Endothelial cell of umbilical vein (primary cell): Measurements from ENCODE around the gene TBCE. TPM values are rescaled to one million over a fixed set of nuclear protein-coding genes. Genes with fewer than 3 reads are reported as not detected.

Experiments
- BruUV-seq: library from RNA; stranded (reverse); fragments of 400-500 nt; replicated peaks from 2 replicates; lab custom pipeline; 2021; lab: Mats Ljungman, UMichigan
- CTCF ChIA-PET: fragments of 300-600, 350-600 bp; sonication (Branson Sonifier 250); formaldehyde crosslinking; loops from one replicate; lab custom pipeline; 2021; ENCODE audit warnings: antibody characterized with exemption, inconsistent platforms; lab: Charles Lee
- POLR2A ChIA-PET: fragments of 300-600, 350-600 bp; sonication (Branson Sonifier 250); formaldehyde crosslinking; loops from one replicate; lab custom pipeline; 2021; ENCODE audit warnings: antibody characterized with exemption, inconsistent platforms; lab: Charles Lee
- DNase-seq: peaks from one replicate; pipeline ENCODE4 v3.0.0-alpha.2; 2011; ENCODE audit warnings: low read depth, low spot score
- FAIRE-seq: peaks from 2 replicates; lab custom pipeline; 2011; peaks lifted over from hg19 to GRCh38; lab: Jason Lieb, UNC
- H2AFZ ChIP-seq: 2 replicates; pipeline ENCODE4 v1.6.0; 2012; ENCODE audit warnings: low read depth, low read length, control low read depth, inconsistent platforms
- H3K27ac ChIP-seq: 2 replicates; pipeline ENCODE4 v1.5.1; 2011; ENCODE audit warnings: low read depth, mild to moderate bottlenecking, control low read depth, low read length, moderate library complexity; ENCODE audit not compliant: insufficient read depth
- H3K27me3 ChIP-seq, 2 experiments: 2 replicates each; pipeline versions ENCODE4 v1.6.0 to v1.6.1; 2011; ENCODE audit warnings: low read length in 2 of 2, mixed read lengths in 1 of 2; ENCODE audit not compliant: control insufficient read depth in 2 of 2, insufficient read depth in 2 of 2
- H3K36me3 ChIP-seq, 2 experiments: 2 replicates in 1 of 2; 3 replicates in 1 of 2; pipeline ENCODE4 v1.5.1; 2011; ENCODE audit warnings: low read length in 2 of 2, mild to moderate bottlenecking in 1 of 2, moderate library complexity in 1 of 2; ENCODE audit not compliant: control insufficient read depth in 2 of 2, insufficient read depth in 2 of 2; ENCODE audit errors: extremely low read depth in 1 of 2
- H3K4me1 ChIP-seq: 3 replicates; pipeline ENCODE4 v1.5.1; 2011; ENCODE audit warnings: mild to moderate bottlenecking, low read length; ENCODE audit not compliant: control insufficient read depth, insufficient read depth; ENCODE audit errors: extremely low read depth
- H3K4me2 ChIP-seq: 2 replicates; pipeline ENCODE4 v1.6.1; 2011; ENCODE audit warnings: low read length, control low read depth, mixed read lengths; ENCODE audit not compliant: insufficient read depth
- H3K4me3 ChIP-seq, 3 experiments: fragments of 200-600 bp in 1 of 3; sonication (generic), shearing (Covaris generic) in 1 of 3; replicated peaks in 1 of 3; 2 replicates each; pipeline ENCODE4 v1.5.1; 2011 to 2016; ENCODE audit warnings: control low read depth in 3 of 3, low read length in 3 of 3, mild to moderate bottlenecking in 2 of 3, inconsistent platforms in 1 of 3, low read depth in 1 of 3, moderate library complexity in 1 of 3; ENCODE audit not compliant: insufficient read depth in 1 of 3
- H3K79me2 ChIP-seq: 2 replicates; pipeline ENCODE4 v1.6.0; 2012; ENCODE audit warnings: low read length, inconsistent platforms; ENCODE audit not compliant: control insufficient read depth, insufficient read depth
- H3K9ac ChIP-seq: replicated peaks from 2 replicates; pipeline ENCODE3; 2011; ENCODE audit warnings: low read length, control low read depth; ENCODE audit not compliant: insufficient read depth; ENCODE audit errors: extremely low read depth
- H3K9me1 ChIP-seq: replicated peaks from 3 replicates; pipeline ENCODE4 v1.6.0; 2011; ENCODE audit warnings: mild to moderate bottlenecking, low read length; ENCODE audit not compliant: control insufficient read depth, insufficient read depth; ENCODE audit errors: extremely low read depth
- H3K9me3 ChIP-seq: replicated peaks from 2 replicates; pipeline ENCODE4 v1.5.1; 2012; ENCODE audit warnings: low read length, inconsistent platforms; ENCODE audit not compliant: control insufficient read depth, insufficient read depth
- H4K20me1 ChIP-seq: replicated peaks from 2 replicates; pipeline ENCODE3; 2011; ENCODE audit warnings: mild to moderate bottlenecking, low read length; ENCODE audit not compliant: control insufficient read depth, insufficient read depth; ENCODE audit errors: extremely low read depth
- EZH2 ChIP-seq: IDR thresholded peaks from 2 replicates; pipeline ENCODE4 v1.6.1; 2012; ENCODE audit warnings: borderline replicate concordance, low read depth, mild to moderate bottlenecking, moderate library complexity, low read length, inconsistent platforms; ENCODE audit not compliant: severe bottlenecking
- FOS ChIP-seq: IDR thresholded peaks from 2 replicates; pipeline ENCODE4 v1.6.1; 2011; ENCODE audit warnings: mild to moderate bottlenecking, low read length, moderate library complexity, borderline replicate concordance; ENCODE audit not compliant: insufficient read depth
- GATA2 ChIP-seq: IDR thresholded peaks from 2 replicates; pipeline ENCODE4 v1.7.0; 2011; ENCODE audit warnings: low read depth, mild to moderate bottlenecking, moderate library complexity, mixed read lengths, low read length; ENCODE audit not compliant: insufficient read length, insufficient read depth
- JUN ChIP-seq: IDR thresholded peaks from 2 replicates; pipeline ENCODE4 v1.6.1; 2011; ENCODE audit warnings: borderline replicate concordance, low read depth; ENCODE audit not compliant: insufficient read length, insufficient read depth
- MYC ChIP-seq: IDR thresholded peaks from one replicate; pipeline ENCODE4 v1.6.1; 2011; ENCODE audit warnings: mild to moderate bottlenecking, low read depth, low read length
- POLR2A ChIP-seq: IDR thresholded peaks from 2 replicates; pipeline ENCODE4 v1.6.1; 2012; ENCODE audit warnings: low read depth, mild to moderate bottlenecking, control low read depth, low read length
- POLR2AphosphoS5 ChIP-seq: IDR thresholded peaks from 2 replicates; pipeline ENCODE4 v1.6.1; 2012; ENCODE audit warnings: low read depth, mild to moderate bottlenecking, control low read depth, low read length, moderate library complexity; ENCODE audit not compliant: insufficient read depth
- dilution Hi-C: fragments of 300-500 bp; cut with MboI; formaldehyde crosslinking; loops from one replicate; pipeline ENCODE4 v1.15.0; 2019; ENCODE audit warnings: low sequenced_read_pairs; ENCODE audit not compliant: extremely low pct_ligation_motif_present
- intact Hi-C: fragments of 100-400 bp; cut with micrococcal nuclease; formaldehyde crosslinking; loops from one replicate; pipeline ENCODE4 v1.10.0; 2022
- polyA plus RNA-seq, 4 experiments: library from polyadenylated mRNA; depleted of rRNA in 3 of 4; stranded (reverse) in 3 of 4; unstranded in 1 of 4; fragments of >200 nt; gene quantifications; 2 replicates each; pipeline versions ENCODE4 v1.2.1 to v1.2.3, GENCODE V29; 2011 to 2012; ENCODE audit warnings: missing spikeins in 1 of 4
- total RNA-seq: library from RNA; stranded (reverse); gene quantifications from 2 replicates; pipeline ENCODE4 v1.2.3, GENCODE V29; 2021
- TF ChIP-seq, protein P1 (sequence below): IDR thresholded peaks from 2 replicates; pipeline ENCODE4 v1.6.1; 2011; ENCODE audit not compliant: insufficient read depth, insufficient read length
- TF ChIP-seq, protein P2 (sequence below), 2 donors: IDR thresholded peaks; 1 replicate in 1 of 2; 2 replicates in 1 of 2; pipeline ENCODE4 v1.5.1; 2011; ENCODE audit warnings: low read length in 2 of 2, mild to moderate bottlenecking in 2 of 2, moderate library complexity in 2 of 2, control low read depth in 1 of 2, inconsistent platforms in 1 of 2, low read depth in 1 of 2; ENCODE audit not compliant: insufficient read depth in 1 of 2; ENCODE audit errors: extremely low read depth in 1 of 2

Gene TBCE
- total and polyA plus RNA-seq, 2 donors (not counting 3 experiments of a cell fraction or from before 2014, with no cell fraction given), result 13.7 to 32.6 TPM

DNA sequence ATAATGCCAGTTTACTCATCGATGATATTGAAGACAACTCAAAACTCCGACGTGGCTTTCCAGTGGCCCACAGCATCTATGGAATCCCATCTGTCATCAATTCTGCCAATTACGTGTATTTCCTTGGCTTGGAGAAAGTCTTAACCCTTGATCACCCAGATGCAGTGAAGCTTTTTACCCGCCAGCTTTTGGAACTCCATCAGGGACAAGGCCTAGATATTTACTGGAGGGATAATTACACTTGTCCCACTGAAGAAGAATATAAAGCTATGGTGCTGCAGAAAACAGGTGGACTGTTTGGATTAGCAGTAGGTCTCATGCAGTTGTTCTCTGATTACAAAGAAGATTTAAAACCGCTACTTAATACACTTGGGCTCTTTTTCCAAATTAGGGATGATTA lies 25.2 kb upstream of the TBCE start:
- Histone ChIP-seq H3K4me1 (no peaks in the 10 kb centered on the region), H3K27ac (no peak overlapping the region), H3K36me3 (peaks cover 1 to 7% of the 10 kb centered on the region in 2 experiments), H3K4me2 (no peak overlapping the region), H3K9ac (no peak overlapping the region), H4K20me1 (no peaks in the 10 kb centered on the region), H3K9me1 (no peaks in the 10 kb centered on the region), H3K79me2 (no peaks in the 10 kb centered on the region), H2AFZ (no peak overlapping the region), H3K9me3 (no peaks in the 10 kb centered on the region), H3K27me3 (no peaks in the 10 kb centered on the region), H3K4me3 (no peak overlapping the region)
- ChIA-PET POLR2A (no interaction called here), CTCF (interaction anchor here (1.0 to 1.6 kb wide), 5 partner anchors 11 to 81 kb away, joined by 3 to 4 read pairs (median 3); no protein-coding TSS in a partner anchor)
- DNase-seq (no peak), FAIRE-seq (no peak)
- TF ChIP-seq MYC (no peak), GATA2 (no peak), EZH2 (no peak), POLR2AphosphoS5 (no peak), FOS (no peak), JUN (no peak), POLR2A (no peak)
- TF ChIP-seq, protein P1, sequence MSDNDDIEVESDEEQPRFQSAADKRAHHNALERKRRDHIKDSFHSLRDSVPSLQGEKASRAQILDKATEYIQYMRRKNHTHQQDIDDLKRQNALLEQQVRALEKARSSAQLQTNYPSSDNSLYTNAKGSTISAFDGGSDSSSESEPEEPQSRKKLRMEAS, result no peak
- TF ChIP-seq, protein P2, sequence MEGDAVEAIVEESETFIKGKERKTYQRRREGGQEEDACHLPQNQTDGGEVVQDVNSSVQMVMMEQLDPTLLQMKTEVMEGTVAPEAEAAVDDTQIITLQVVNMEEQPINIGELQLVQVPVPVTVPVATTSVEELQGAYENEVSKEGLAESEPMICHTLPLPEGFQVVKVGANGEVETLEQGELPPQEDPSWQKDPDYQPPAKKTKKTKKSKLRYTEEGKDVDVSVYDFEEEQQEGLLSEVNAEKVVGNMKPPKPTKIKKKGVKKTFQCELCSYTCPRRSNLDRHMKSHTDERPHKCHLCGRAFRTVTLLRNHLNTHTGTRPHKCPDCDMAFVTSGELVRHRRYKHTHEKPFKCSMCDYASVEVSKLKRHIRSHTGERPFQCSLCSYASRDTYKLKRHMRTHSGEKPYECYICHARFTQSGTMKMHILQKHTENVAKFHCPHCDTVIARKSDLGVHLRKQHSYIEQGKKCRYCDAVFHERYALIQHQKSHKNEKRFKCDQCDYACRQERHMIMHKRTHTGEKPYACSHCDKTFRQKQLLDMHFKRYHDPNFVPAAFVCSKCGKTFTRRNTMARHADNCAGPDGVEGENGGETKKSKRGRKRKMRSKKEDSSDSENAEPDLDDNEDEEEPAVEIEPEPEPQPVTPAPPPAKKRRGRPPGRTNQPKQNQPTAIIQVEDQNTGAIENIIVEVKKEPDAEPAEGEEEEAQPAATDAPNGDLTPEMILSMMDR (IDR thresholded peaks at IDR 0.05; ENCODE audit: extremely low read depth in 1 of 2, insufficient read depth in 1 of 2, low read depth in 1 of 2, low read length in 2 of 2), result no peak
- dilution Hi-C loops (no loop called here), intact Hi-C loops (no loop called here)
- no TSS peak for BruUV-seq
